Ishikawa (cell line): ENCODE measurements around the gene HRNR.

Experiments
- CEBPB ChIP-seq: IDR thresholded peaks from 2 replicates; pipeline ENCODE4 v1.6.1; 2012
- CREB1 ChIP-seq: IDR thresholded peaks from 2 replicates; pipeline ENCODE4 v1.6.1; 2012; ENCODE audit warnings: low read depth
- FOXM1 ChIP-seq: IDR thresholded peaks from 2 replicates; pipeline ENCODE4 v1.6.1; 2012; ENCODE audit warnings: low read depth, borderline replicate concordance
- NFIC ChIP-seq: IDR thresholded peaks from 2 replicates; pipeline ENCODE4 v1.6.1; 2012
- RAD21 ChIP-seq: IDR thresholded peaks from 2 replicates; pipeline ENCODE4 v1.6.1; 2012; ENCODE audit warnings: low read depth
- TAF1 ChIP-seq: IDR thresholded peaks from 2 replicates; pipeline ENCODE4 v1.6.1; 2012; ENCODE audit warnings: low read depth, mild to moderate bottlenecking
- TCF12 ChIP-seq: IDR thresholded peaks from 2 replicates; pipeline ENCODE4 v1.6.1; 2012; ENCODE audit warnings: low read depth
- TEAD4 ChIP-seq: IDR thresholded peaks from 2 replicates; pipeline ENCODE4 v1.6.1; 2012
- YY1 ChIP-seq: IDR thresholded peaks from 2 replicates; pipeline ENCODE4 v1.6.1; 2012; ENCODE audit warnings: low read depth
- ZBTB7A ChIP-seq: IDR thresholded peaks from 2 replicates; pipeline ENCODE4 v1.6.1; 2012; ENCODE audit warnings: low read depth
- TF ChIP-seq, protein P1 (sequence below): IDR thresholded peaks from 2 replicates; pipeline ENCODE4 v1.6.1; 2012
- TF ChIP-seq, protein P2 (sequence below): IDR thresholded peaks from 2 replicates; pipeline ENCODE4 v1.6.1; 2012; ENCODE audit warnings: low read depth, mild to moderate bottlenecking

DNA sequence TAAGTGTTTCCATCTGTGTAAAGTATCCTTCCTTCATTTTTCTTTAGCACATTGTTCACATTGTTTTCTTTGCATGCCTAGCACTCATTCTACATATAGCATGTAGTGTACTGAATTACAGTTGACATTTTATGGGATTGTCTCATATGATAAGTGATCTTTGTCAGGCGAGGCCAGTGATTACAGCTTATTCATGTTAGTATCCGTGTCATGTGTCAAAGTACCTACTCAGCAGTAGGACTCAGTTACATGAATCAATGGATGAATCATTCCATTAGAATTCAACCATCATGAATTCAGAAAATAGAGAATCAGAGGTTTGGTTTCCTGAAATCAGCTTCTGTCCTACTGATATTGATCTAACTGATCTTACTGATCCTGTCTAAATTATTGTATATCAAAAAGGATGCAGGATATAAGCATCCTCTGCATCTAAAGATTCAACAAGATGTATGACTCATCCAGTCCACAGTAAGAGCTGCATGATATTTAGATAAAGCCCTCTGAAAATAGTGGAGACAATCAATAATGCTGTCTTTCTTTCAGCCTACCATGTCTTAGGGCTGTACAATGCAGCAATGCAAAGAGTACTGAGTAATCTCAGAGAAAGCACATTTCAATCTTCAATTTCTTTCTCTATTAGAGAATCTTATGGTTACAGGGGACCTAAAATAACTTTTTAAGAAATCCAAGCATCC, 20.7 kb upstream of the HRNR start:
- TF ChIP-seq TAF1 (no peak), NFIC (no peak), CREB1 (no peak), FOXM1 (no peak), CEBPB (no peak), TEAD4 (no peak), YY1 (no peak), RAD21 (no peak), TCF12 (no peak), ZBTB7A (no peak)
- TF ChIP-seq, protein P1, sequence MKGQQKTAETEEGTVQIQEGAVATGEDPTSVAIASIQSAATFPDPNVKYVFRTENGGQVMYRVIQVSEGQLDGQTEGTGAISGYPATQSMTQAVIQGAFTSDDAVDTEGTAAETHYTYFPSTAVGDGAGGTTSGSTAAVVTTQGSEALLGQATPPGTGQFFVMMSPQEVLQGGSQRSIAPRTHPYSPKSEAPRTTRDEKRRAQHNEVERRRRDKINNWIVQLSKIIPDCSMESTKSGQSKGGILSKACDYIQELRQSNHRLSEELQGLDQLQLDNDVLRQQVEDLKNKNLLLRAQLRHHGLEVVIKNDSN = no peak
- TF ChIP-seq, protein P2, sequence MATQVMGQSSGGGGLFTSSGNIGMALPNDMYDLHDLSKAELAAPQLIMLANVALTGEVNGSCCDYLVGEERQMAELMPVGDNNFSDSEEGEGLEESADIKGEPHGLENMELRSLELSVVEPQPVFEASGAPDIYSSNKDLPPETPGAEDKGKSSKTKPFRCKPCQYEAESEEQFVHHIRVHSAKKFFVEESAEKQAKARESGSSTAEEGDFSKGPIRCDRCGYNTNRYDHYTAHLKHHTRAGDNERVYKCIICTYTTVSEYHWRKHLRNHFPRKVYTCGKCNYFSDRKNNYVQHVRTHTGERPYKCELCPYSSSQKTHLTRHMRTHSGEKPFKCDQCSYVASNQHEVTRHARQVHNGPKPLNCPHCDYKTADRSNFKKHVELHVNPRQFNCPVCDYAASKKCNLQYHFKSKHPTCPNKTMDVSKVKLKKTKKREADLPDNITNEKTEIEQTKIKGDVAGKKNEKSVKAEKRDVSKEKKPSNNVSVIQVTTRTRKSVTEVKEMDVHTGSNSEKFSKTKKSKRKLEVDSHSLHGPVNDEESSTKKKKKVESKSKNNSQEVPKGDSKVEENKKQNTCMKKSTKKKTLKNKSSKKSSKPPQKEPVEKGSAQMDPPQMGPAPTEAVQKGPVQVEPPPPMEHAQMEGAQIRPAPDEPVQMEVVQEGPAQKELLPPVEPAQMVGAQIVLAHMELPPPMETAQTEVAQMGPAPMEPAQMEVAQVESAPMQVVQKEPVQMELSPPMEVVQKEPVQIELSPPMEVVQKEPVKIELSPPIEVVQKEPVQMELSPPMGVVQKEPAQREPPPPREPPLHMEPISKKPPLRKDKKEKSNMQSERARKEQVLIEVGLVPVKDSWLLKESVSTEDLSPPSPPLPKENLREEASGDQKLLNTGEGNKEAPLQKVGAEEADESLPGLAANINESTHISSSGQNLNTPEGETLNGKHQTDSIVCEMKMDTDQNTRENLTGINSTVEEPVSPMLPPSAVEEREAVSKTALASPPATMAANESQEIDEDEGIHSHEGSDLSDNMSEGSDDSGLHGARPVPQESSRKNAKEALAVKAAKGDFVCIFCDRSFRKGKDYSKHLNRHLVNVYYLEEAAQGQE = no peak
